Measurements from ENCODE around the gene DIAPH1.

The DIAPH1 gene

GRCh38 chr5:141618804-141619554 lies at the start of gene DIAPH1:
Gene DIAPH1, minus strand, starts transcription at chr5:141619000. Its CDS starts 86 bp downstream, at chr5:141618914.
- DNase-seq (ENCODE audit: extremely low read depth, low read depth) = peak; percentile 79
- peak within 1 kb of the TSS; percentile 74 for H3K4me3 ChIP-seq (replicated peaks; ENCODE audit: low read depth, low read length)
- TF ChIP-seq CTCF (IDR thresholded peaks at IDR 0.05; ENCODE audit: low read depth, low read length, missing control alignments) = peak; percentile 98

GRCh38 chr5:141665995-141666940 lies 47.5 kb upstream of the DIAPH1 start:
- no peak for DNase-seq (ENCODE audit: extremely low read depth, low read depth)
- no peak for TF ChIP-seq CTCF (IDR thresholded peaks at IDR 0.05; ENCODE audit: low read depth, low read length, missing control alignments)
- no peak overlapping the region for H3K4me3 ChIP-seq (replicated peaks; ENCODE audit: low read depth, low read length)

GRCh38 chr5:141664733-141665461 lies 46.1 kb upstream of the DIAPH1 start:
- peak; percentile 41 for DNase-seq (ENCODE audit: extremely low read depth, low read depth)
- H3K4me3 ChIP-seq (replicated peaks; ENCODE audit: low read depth, low read length) = no peak overlapping the region
- TF ChIP-seq CTCF (IDR thresholded peaks at IDR 0.05; ENCODE audit: low read depth, low read length, missing control alignments) = peak; percentile 95

- no peak overlapping the region for H3K4me3 ChIP-seq (replicated peaks; ENCODE audit: low read depth, low read length)
- no peak for TF ChIP-seq CTCF (IDR thresholded peaks at IDR 0.05; ENCODE audit: low read depth, low read length, missing control alignments)
- DNase-seq (ENCODE audit: extremely low read depth, low read depth) = no peak
Measured at GRCh38 chr5:141663506-141663905, 44.7 kb upstream of the DIAPH1 start.

- no peak for DNase-seq (ENCODE audit: extremely low read depth, low read depth)
- H3K4me3 ChIP-seq (replicated peaks; ENCODE audit: low read depth, low read length) = no peak overlapping the region
- TF ChIP-seq CTCF (IDR thresholded peaks at IDR 0.05; ENCODE audit: low read depth, low read length, missing control alignments) = no peak
Measured at GRCh38 chr5:141662028-141662427, 43.2 kb upstream of the DIAPH1 start.

GRCh38 chr5:141657937-141658545 lies 39.2 kb upstream of the DIAPH1 start:
- no peak for DNase-seq (ENCODE audit: extremely low read depth, low read depth)
- TF ChIP-seq CTCF (IDR thresholded peaks at IDR 0.05; ENCODE audit: low read depth, low read length, missing control alignments) = no peak

More at GRCh38 chr5:141657937-141658545, 39.2 kb upstream of the DIAPH1 start:
- H3K4me3 ChIP-seq (replicated peaks; ENCODE audit: low read depth, low read length) = no peak overlapping the region

All from HFF-Myc (cell line).